Loucy (cell line): ENCODE data around the gene RELA.

Experiments used
- H2AFZ ChIP-seq: fragments of 200-600 bp; sonication (generic); 2 replicates; pipeline ENCODE4 v1.6.0; 2016; ENCODE audit warnings: antibody characterized with exemption, mild to moderate bottlenecking, low read length, moderate library complexity
- H3F3A ChIP-seq: fragments of 200-600 bp; 2 replicates; pipeline ENCODE4 v1.6.0; 2016; ENCODE audit warnings: antibody characterized with exemption, low read depth, mild to moderate bottlenecking
- H3K27me3 ChIP-seq: fragments of 200-600 bp; sonication (generic); 2 replicates; pipeline ENCODE4 v1.6.1; 2014; ENCODE audit warnings: low read length, mild to moderate bottlenecking; ENCODE audit not compliant: insufficient read depth, poor library complexity, severe bottlenecking
- H3K36me3 ChIP-seq: fragments of 200-600 bp; sonication (generic); 2 replicates; pipeline ENCODE4 v1.6.1; 2016; ENCODE audit warnings: low read length; ENCODE audit not compliant: insufficient read depth
- H3K4me1 ChIP-seq: fragments of 200-600 bp; sonication (generic); 2 replicates; pipeline ENCODE4 v1.5.1; 2014; ENCODE audit warnings: low read length, mild to moderate bottlenecking; ENCODE audit not compliant: insufficient read depth, poor library complexity, severe bottlenecking
- H3K4me2 ChIP-seq: fragments of 200-600 bp; sonication (generic); 2 replicates; pipeline ENCODE4 v1.6.0; 2014; ENCODE audit warnings: antibody characterized with exemption, low read length, low read depth, mild to moderate bottlenecking; ENCODE audit not compliant: poor library complexity, severe bottlenecking
- H3K4me3 ChIP-seq: fragments of 200-600 bp; sonication (generic); 2 replicates; pipeline ENCODE4 v1.5.1; 2014; ENCODE audit warnings: low read length, mild to moderate bottlenecking, mixed read lengths; ENCODE audit not compliant: poor library complexity, severe bottlenecking
- H3K79me2 ChIP-seq: fragments of 200-600 bp; sonication (generic); 2 replicates; pipeline ENCODE4 v1.6.1; 2014; ENCODE audit warnings: low read length; ENCODE audit not compliant: insufficient read depth
- H3K9ac ChIP-seq: fragments of 200-600 bp; sonication (generic); 2 replicates; pipeline ENCODE4 v1.6.0; 2014; ENCODE audit warnings: mild to moderate bottlenecking, low read depth, low read length, moderate library complexity; ENCODE audit not compliant: poor library complexity, severe bottlenecking
- H3K9me2 ChIP-seq: fragments of 200-600 bp; sonication (generic); replicated peaks from 2 replicates; pipeline ENCODE4 v1.6.1; 2016; ENCODE audit warnings: low read depth, low read length, mixed read lengths
- H3K9me3 ChIP-seq: fragments of 200-600 bp; sonication (generic); 2 replicates; pipeline ENCODE4 v1.6.1; 2014; ENCODE audit warnings: mild to moderate bottlenecking, antibody characterized with exemption, low read length, low read depth; ENCODE audit not compliant: insufficient read depth
- H4K20me1 ChIP-seq: fragments of 200-600 bp; sonication (generic); 2 replicates; pipeline ENCODE4 v1.6.0; 2014; ENCODE audit warnings: antibody characterized with exemption, low read length, mild to moderate bottlenecking; ENCODE audit not compliant: insufficient read depth, poor library complexity, severe bottlenecking
- CTCF ChIP-seq: fragments of 200-600 bp; sonication (generic); conservative IDR thresholded peaks from 2 replicates; pipeline ENCODE4 v1.5.1; 2014; ENCODE audit warnings: mild to moderate bottlenecking, antibody characterized with exemption, low read length
- EZH2phosphoT487 ChIP-seq: fragments of 200-600 bp; IDR thresholded peaks from 2 replicates; pipeline ENCODE4 v1.6.1; 2018; ENCODE audit warnings: antibody characterized with exemption, mild to moderate bottlenecking, moderate library complexity, borderline replicate concordance

The RELA gene

DNA sequence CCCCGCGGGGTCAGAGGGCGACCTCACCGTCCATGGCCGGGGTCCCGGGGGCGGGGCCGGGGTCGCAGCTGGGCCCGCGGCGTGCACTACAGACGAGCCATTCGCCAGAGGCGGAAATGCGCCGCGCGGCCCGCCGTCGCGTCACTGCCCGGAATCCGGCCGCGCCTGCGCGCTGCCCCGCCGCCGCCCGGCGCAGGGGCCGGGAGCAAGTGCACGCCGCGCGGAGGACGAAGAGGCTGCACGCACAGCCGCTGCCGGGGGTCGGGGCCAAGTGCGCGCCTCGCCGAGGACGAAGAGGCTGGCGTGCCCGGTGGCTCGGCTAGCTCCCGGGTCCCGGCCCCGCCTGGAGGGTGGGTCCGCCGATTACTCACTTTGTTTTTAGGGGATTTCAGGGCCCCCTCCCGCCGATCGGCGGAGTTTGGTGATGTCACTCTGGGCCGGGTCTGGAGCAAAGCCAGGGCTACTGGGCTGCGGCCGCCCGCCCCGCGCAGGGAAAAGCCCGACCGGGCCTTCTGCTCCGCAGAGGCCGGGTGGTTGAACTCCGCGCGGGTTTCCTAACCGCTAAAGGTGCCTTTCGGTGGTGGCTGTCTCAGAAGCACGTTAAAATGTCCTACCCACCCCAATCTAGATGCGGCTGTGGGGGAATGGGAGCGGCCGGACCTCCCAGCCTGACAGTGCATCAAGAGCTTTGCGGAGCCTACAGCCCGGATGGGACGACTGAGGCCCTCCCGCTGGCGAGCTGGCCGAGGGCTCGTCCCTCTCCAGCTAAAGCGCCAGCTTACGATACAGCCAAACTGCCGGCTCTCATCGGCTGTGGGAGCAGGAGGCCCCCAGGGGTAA is at the start of gene RELA:
TSS of gene RELA (minus strand) at position 118 of the 840 bp plus-strand sequence. CDS start at position 34, 84 bp downstream.
- Histone ChIP-seq H3K9me2 (no peaks in the 10 kb centered on the region), H3K4me3 (peak within 1 kb of the TSS; percentile 98), H3K4me2 (peak within 1 kb of the TSS; percentile 99), H3K79me2 (peaks cover 35% of the 10 kb centered on the region), H3K4me1 (peaks cover 17% of the 10 kb centered on the region), H2AFZ (peak within 1 kb of the TSS; percentile 76), H3K36me3 (peaks cover 20% of the 10 kb centered on the region; the same call in 1 of the 2 replicates), H3K9ac (peak within 1 kb of the TSS; percentile 92), H3K27me3 (no peaks in the 10 kb centered on the region), H3F3A (0 out of 2 replicates have a peak, but pooled peaks cover 7% of the 10 kb centered on the region), H3K9me3 (no peaks in the 10 kb centered on the region), H4K20me1 (peaks cover 29% of the 10 kb centered on the region)
- TF ChIP-seq CTCF = no peak
- no peak for TF ChIP-seq EZH2phosphoT487

GRCh38 chr11:65711785-65712632 is 49.3 kb upstream of the RELA start, which contains the start of gene KAT5:
TSS of gene KAT5 (plus strand) at chr11:65712252. CDS start at chr11:65712268, 16 bp downstream.
- TF ChIP-seq CTCF (peak; percentile 84), EZH2phosphoT487 (no peak)
- H3K9me2 ChIP-seq = no peaks in the 10 kb centered on the region
- H3K27me3 ChIP-seq = no peaks in the 10 kb centered on the region
- H2AFZ ChIP-seq = peak within 1 kb of the TSS; percentile 99
- H3K9ac ChIP-seq = peak within 1 kb of the TSS; percentile 83
- H3K36me3 ChIP-seq = peaks cover 26% of the 10 kb centered on the region; the same call in 1 of the 2 replicates
- H3F3A ChIP-seq = no peaks in the 10 kb centered on the region
- peak within 1 kb of the TSS; percentile 82 for H3K4me3 ChIP-seq
- H3K9me3 ChIP-seq = no peaks in the 10 kb centered on the region
- H3K4me1 ChIP-seq = peaks cover 18% of the 10 kb centered on the region
- peaks cover 5% of the 10 kb centered on the region for H4K20me1 ChIP-seq
- H3K4me2 ChIP-seq = peak within 1 kb of the TSS; percentile 87
- peaks cover 28% of the 10 kb centered on the region for H3K79me2 ChIP-seq

GRCh38 chr11:65710421-65710820 is 47.7 kb upstream of the RELA start:
- TF ChIP-seq EZH2phosphoT487 (no peak), CTCF (no peak)
- Histone ChIP-seq H3K79me2 (peaks cover 28% of the 10 kb centered on the region), H3K36me3 (peaks cover 12% of the 10 kb centered on the region; the same call in 1 of the 2 replicates), H3K4me3 (peak overlapping the region; percentile 82), H3K27me3 (no peaks in the 10 kb centered on the region), H3F3A (no peaks in the 10 kb centered on the region), H2AFZ (no peak overlapping the region), H4K20me1 (peaks cover 5% of the 10 kb centered on the region), H3K4me1 (peaks cover 18% of the 10 kb centered on the region), H3K9ac (peak overlapping the region; percentile 83), H3K9me2 (no peaks in the 10 kb centered on the region), H3K4me2 (peak overlapping the region; percentile 87), H3K9me3 (no peaks in the 10 kb centered on the region)
